ENCODE results near the gene COL18A1.
A peak's percentile ranks its signal among the peaks of the same experiment; 100 is the strongest.

COL18A1 gene

DNA sequence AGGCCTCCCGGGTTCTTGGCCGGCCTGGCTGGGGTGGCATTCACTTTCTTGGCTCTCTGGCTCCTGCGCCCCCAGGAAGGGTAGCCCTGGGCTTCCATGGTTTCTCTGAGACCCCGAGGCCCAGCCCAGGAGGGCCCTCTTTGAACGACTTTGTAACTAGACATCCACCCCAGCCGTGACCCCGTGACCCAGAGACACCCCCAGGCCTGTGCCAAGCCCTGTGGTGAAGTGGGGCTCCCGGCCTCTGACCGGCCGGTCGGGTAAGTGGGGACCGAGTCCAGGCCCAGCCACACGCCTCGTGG is 64.0 kb downstream of the COL18A1 start:
- DNase-seq (ENCODE audit: low read depth): no peak

DNA sequence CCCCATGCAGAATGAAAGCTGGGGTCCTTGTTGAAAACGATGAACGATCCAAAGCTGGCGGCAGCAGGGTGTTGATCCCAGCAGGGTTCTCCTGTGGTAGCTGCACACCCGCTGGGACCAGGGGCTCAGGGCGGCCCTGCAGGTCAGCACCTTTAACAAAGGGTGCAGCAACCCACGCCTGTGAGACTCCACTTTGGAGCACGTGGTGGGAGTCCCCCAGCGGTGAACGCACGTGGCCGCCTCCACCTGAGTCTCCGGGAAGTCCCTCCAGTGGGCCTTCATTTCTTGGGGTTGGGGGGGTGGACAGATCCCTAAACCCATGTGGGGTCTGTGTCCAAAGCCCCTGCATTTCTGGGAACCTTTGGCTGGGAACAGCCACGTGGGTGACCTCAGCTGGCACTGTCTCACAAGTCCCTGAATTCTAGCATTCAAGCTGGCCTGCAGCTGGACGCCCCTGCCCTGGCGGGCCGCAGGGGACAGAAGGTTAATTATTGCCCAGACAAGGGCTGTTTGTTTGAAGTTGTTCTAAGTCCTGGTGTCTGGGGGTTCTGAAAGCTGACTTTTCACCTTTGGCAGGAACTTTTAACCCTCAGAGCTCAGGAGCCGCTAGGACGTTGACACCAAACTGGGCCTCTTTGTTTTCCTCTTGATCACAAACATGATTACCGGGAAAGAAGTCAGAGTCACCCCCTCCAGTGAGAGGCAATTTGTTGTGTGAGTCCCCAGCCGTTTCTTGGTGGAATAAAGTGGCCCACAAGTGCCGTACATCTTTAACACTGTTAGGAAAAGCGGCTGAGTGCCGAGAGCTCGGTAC is 64.5 kb downstream of the COL18A1 start:
- no peak for DNase-seq (ENCODE audit: low read depth)

DNA sequence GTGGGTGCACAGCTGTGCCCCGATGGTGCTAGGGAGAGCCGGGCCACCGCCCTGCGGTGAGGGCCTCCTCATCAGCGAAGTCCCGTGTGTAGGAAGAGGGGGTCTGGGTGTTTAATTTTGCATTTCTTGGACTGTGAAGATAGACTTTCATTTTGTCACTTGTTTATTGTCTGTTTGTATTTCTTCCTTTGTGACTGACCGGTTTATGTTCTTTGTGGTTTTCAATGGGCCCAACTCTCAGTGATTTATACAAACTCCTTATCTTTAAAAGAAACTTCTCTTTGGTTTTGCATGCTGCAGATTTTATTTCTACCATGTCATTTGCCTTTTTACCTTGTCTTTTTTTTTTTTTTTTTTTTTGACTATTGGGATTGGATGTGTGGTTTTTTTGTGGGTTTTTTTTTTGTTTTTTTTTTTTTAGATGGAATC is 65.1 kb downstream of the COL18A1 start:
- peak; percentile 66 for DNase-seq (ENCODE audit: low read depth)

DNA sequence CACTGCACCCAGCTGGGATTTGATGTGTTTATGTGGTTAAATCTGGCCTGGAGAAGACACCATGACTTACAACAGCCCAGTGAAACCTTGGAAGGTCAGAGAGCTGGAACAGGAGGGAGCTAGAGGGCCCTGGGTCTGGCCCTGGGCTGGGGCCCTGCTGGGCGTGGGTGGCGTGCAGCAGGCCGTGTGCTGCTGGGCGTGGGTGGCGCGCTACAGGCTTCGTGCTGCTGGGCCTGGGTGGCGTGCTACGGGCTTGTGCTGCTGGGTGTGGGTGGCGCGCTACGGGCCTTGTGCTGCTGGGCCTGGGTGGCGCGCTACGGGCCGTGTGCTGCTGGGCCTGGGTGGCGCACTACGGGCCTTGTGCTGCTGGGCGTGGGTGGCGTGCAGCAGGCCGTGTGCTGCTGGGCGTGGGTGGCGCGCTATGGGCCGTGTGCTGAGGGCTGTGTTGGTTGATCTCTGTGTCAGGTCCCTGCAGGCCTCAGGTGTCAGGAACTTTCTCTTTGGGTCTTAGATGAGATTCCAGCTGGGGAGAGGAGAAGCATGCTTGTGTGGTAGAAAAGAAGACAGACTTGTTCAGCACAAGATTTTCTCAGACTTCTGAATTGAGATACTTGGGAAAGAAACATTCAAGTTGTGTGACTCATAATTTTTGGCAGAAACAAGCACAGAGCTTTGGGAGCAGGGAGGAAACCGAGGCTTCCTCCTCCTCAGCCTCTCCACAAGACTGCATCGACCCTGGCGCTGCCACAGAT is 66.0 kb downstream of the COL18A1 start:
- peak; percentile 81 for DNase-seq (ENCODE audit: low read depth)

DNA sequence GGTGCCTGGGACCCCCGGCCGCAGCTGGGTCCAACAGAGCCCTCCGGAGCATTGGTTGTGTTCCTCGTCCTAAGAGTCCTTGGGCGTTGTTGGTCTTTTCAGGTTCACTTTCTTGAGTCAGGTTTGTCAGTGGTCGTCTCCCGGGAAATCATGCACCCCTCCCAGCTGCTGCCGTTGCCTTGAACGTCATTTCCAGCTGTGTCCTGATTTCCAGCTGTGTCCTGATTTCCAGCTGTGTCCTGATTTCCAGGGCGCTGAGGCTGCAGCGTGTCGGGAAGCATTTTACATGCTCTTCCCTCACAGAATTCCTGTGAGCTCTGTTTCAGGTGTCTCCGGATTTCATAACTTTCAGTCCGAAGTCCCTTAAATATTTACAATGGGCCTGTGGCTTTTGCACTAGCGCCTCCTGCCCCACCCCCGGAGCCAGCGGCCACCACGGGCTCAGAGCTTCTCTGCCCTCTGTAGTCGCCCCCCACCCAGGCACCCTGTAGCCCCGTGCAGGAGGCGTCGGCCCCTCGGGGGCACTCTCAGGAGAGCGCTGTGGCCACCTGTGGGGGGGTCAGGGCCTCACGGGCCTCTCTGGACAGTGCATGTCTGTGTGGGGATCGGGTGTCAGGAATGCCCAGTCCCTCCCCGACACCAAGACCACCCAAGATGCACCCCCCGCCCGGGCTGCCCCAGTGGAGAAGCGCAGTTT is 66.7 kb downstream of the COL18A1 start:
- DNase-seq (ENCODE audit: low read depth): no peak

DNA sequence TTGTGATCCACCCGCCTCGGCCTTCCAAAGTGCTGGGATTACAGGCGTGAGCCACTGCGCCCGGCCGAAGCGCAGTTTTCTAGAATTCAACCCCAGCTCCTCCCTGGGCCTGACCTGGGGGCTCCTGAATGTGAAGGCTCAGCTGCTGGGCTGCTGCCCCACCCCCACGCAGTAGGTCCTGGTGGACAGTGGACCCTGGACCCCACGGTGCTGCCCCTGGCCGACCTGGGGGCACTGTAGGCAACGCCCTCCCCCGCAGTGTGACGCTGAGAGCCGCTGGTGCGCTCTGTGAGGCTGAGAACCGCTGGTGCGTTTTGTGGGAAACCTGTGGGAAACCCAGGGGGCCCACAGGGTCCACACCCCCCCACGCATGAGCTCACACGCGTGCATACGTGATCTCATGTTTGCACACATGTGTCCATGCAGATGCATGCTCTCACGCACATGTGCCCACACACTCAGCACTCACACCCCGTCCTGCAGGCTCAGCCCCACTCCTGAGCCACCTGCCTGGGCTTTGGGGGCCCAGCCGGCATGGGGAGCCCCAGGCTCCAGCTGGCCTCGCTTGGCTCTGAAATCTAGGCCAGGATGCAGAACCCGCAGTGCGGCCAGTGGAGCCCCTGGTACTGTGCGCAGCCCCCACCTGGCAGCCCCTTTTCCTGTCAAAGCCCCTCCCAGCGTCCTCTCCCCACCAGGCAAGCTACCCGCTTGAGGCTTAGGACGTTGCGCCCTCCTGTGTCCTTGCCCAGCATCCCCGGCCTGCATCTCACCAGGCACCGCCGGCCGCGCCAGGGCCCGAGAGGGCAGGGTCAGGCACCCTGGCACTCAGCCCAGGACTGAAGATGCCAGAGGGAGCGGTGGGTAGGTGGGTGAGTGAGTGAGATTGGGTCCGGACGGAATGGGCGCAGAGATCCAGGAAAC is 67.7 kb downstream of the COL18A1 start:
- DNase-seq (ENCODE audit: low read depth): no peak

DNA sequence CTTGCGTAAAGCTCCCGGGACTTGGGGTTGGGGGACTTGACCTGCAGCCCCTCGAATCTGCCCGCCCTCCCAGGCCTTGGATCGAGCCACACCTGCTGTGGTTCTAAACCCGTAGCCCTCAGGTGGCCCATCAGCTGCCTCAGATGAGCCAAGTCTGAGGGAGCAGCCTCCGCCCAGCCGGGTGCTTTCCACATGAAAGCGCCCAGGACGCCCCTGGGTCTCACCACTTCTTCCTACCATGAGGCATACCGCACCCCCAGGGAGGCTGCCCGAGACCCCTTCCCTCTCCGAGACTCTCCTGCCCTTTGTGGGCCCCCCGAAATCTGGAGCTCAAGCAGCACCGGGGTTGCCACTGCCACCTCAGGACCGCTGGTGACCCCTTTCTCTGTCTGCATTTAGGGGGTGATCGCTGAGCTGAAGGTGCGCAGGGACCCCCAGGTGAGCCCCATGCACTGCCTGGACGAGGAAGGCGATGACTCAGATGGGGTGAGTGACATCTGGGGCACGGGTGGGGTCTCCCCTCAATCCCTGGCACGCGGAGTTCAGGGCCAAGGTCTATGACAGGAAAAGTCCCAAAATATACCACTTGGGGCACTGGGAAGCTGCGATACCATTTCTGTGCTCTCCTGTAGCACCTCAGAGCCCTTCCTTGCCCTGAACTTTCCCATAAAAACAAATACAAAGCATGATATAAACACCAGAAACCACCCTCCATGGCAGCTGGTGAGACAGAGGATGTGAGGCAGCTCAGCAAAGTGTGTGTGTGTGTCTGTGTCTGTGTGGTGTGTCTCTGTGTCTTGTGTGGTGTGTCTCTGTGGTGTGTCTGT is 68.7 kb downstream of the COL18A1 start:
- no peak for DNase-seq (ENCODE audit: low read depth)

DNA sequence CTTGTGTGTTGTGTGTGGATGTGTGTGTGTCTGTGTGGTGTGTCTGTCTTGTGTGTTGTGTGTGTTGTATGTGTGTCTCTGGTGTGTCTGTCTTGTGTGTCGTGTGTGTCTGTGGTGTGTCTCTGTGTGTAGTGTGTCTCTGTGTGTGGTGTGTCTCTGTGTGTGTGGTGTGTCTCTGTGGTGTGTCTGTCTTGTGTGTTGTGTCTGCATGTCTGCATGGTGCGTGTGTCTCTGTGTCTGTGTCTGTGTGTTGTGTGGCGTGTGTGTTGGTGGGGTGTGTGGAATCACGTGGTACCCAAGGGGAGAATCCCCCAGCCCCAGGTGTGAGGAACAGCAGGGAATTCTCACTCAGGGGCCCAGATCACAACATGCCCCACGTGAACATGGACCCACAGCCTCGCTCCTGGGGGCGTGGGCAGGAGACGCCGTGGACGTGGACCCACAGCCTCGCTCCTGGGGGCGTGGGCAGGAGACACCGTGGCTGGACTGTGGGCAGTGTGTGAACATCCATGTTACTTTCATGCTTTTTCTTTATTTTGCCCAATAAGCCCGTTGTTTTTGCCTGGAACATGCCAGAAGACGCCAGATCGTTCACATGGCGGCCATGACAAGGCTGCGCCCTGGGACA is 69.5 kb downstream of the COL18A1 start:
- no peak for DNase-seq (ENCODE audit: low read depth)

DNA sequence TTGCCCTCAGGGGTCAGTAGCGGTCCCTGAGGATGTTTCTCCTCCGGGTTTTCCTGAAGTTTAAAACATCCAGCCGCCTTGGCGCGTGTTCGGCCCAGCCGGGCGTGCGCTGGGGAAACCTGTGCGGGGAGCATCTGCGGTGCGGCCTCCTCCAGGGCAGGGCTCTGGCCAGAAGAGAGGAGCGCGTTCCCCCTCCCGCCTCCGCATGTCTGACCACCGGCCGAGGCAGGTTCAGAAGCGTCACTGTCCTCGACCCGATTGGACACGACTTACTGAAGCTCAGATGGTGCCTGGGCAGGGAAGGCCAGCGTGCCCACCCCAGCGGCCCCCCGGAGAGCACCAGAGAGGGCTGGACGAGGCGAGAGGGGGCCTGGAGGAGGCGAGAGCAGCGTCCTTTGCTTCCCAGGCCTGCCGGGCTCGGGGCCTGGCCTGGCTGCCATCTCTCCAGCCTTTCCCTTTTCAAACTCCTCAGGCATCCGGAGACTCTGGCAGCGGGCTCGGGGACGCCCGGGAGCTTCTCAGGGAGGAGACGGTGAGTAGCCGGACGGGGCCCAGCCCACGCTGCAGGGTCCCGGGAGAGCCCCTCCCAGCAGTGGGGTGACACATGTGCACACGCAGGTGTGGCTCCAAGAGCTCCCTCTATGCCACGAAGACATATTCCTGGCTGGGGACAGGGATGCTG is 70.2 kb downstream of the COL18A1 start:
- DNase-seq (ENCODE audit: low read depth): no peak

DNA sequence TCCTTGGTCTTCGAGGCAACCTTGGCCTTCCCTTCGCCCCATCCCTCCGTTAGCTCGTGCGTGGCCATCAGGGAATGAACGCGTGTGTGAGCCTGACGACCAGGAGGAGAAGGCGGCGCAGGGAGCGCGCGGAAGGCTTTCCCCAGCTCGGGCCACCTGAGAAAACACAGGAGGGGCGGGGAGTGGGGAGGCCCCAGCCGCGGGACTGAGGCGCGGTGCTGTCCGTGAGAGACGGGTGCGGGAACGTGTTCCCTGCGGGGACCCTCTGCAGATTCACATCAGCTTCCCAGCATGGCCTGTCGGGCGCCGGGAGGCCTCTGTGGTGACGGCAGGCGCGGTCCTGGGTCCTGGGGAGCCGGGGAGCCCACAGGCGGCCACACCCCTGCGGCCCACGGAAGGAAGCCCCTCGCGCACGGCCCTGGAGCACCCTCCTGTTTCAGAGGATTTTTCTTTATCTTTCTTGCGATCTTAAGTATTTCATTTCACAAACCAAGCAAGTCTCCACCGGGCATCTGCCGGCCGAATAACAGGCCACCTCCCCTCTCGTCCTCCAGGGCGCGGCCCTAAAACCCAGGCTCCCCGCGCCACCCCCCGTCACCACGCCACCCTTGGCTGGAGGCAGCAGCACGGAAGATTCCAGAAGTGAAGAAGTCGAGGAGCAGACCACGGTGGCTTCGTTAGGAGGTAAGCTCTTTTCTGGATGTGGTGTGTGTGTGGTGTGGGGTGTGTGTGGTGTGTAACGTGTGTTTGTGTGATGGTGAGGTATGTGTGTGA is 71.0 kb downstream of the COL18A1 start:
- DNase-seq (ENCODE audit: low read depth): no peak

DNA sequence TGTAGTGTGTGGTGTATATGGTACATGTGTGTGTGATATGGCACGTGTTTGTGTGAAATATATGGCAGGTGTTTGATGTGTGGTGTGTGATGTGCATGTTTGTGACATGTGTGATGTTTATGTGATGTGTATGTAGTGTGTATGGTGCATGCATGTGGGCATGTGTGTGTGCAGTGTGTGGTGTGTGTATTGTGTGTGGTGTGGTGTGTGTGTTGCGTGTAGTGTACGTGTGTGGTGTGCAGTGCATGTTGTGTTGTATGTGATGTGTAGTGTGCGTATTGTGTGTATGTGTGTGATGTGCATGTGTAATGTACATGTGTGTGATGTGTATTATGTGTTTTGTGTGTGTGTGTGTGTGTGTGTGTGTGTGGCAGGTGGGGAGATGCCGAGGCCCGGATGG is 71.6 kb downstream of the COL18A1 start:
- DNase-seq (ENCODE audit: low read depth): no peak

DNA sequence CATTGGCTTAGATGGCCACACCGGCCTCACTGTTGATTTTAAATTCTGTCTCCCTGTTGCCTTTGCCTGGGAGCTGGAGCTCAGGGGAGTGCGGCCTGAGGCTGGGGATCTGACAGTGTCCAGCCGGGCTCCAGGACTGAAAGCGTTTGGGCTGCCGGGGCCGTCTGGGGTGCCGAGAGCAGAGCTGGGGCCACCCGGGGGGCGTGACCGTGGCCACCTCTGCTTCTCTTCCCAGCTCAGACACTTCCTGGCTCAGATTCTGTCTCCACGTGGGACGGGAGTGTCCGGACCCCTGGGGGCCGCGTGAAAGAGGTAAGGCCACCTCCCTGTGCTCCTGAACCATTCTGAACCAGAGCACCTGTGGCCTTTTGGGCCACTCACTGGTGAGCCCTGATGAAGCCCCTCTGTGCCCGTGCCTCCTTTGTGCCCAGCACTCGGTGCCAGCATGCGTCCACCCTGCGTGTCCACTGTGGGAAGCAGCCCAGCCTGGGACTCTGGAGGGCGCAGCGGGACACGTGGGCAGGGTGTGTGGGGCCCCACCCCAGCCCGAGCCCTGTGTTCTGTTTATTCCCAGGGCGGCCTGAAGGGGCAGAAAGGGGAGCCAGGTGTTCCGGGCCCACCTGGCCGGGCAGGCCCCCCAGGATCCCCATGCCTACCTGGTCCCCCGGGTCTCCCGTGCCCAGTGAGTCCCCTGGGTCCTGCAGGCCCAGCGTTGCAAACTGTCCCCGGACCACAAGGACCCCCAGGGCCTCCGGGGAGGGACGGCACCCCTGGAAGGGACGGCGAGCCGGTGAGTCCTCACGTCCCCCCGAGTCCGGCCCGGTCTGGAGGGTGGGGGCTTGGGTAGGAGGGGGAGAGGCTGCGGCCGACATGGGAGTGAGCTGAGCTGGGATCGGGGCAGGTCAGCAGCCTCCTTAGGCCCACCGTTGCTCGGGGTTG is 72.5 kb downstream of the COL18A1 start:
- DNase-seq (ENCODE audit: low read depth): no peak

DNA sequence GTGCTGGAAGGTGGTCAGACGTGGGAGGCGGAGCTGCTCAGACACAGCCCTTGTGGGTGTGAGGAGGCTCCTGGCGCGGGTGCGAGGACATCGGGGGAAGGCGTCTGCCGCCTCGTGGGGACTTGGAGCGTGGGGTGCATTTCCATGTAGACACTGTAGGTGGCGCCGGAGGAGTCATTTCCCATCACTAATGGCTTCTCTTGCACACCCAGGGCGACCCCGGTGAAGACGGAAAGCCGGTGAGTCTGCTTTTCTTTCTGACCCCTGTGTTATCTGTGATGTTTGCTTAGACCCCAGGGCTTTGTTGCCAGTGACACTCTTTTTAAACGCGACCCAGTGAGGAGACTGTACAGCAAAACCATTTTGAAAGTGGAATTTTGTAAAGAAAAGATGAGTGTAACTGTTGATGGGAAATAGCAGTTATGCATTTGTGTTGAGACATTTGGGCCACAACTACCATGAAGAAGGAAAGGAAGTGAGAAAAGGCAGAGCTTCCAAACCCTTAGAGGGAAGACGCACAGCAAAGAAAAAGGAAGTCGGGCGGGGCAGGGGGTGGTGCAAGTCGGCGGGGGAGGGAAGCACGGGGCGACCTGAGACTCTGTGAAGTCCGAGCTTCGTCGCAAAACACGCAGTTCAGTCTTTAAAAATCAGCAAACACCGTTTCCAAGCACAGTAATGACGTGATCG is 73.3 kb downstream of the COL18A1 start:
- DNase-seq (ENCODE audit: low read depth): no peak

DNA sequence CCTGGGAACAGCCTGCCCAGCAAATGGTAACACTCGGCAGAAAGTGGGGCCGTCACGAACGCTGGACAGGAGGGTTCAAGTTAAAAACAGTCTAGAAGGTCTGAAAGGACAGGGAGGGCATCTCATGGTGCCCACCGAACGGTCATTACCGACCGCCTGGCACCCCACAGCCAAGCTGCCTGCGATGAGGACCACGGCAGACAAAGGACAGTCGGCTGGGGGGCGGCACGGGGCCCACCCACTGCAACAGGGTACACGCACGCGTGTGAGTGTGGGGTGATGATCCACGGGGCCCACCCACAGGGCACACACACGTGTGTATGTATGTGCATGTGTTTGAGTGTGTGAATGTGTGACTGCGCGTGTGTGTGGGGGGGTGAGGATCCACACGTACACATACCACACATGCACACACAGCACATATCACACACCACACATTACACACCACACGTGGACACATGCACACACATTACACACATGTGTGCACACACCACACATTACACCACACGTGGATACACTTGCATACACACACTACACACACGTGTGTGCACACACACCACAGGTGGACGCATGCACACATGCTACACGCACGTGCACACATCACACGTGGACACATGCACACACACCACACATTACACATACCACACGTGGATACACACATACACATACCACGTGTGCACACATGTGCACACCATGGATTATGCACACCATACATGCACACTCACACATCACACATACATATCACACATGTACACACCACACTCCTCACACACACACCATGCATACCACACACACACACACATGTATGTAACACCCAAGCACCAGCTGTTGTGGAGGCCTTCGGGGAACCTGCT is 74.1 kb downstream of the COL18A1 start:
- DNase-seq (ENCODE audit: low read depth): no peak

DNA sequence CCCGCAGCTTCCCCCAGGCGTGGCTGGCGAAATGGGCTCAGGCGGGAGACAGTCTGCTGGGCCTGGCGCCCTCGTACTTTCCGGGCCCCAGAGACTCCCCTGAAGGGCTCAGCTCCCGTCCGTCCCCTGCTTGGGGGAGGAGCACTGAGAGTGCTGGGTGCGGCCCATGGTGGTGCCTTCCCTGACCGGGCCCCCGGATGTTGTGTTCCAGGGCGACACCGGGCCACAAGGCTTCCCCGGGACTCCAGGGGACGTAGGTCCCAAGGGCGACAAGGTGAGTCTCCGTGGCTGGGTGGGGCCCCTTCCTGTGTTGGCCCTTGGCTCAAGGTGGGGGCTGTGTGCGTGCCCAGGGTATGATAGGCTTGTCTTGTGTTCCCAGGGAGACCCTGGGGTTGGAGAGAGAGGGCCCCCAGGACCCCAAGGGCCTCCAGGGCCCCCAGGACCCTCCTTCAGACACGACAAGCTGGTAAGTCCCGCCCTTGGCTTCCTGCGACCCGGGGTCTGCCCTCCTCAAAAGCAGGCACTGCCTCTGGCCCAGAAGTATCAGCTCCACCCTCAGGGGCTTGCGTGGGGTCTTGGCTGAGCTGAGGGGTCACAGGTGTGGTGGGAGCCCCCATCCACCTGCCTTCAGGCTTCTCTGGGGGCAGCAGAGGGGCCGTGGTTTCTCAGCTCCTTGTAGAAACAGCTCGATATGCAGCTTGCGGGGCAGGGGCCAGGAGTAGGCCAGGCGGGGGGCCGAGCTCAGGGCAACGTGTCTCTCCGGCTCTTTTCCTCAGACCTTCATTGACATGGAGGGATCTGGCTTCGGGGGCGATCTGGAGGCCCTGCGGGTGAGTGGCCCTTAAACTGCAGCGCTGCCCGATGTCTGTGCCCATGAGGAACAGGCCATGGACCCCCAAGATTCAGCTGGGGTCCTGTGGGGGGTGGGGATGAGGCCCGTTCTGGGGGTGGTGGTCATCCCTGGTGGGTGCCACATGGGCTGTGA is 75.0 kb downstream of the COL18A1 start:
- DNase-seq (ENCODE audit: low read depth): no peak

Measured in GM04504 (cell line).